Activated CD4-positive, CD25-positive, alpha-beta regulatory T cell treated with anti-CD3 and anti-CD28 coated beads, Interleukin-2, amount 50 U/mL, for 24 hours (primary cell): ENCODE results near the gene SLC29A1.

ENCODE experiments used
- ATAC-seq, 2 donors: fragments of 150-1000 bp; cut with Tn5 transposase; one replicate each; pipeline ENCODE4 v1.10.0; 2021; ENCODE audit warnings: mild to moderate bottlenecking in 1 of 2, moderate library complexity in 1 of 2

Gene SLC29A1

GRCh38 chr6:44256775-44257024, 33.3 kb downstream of the SLC29A1 start:
- ATAC-seq: peak; percentile 6

- peak; percentile 61 to 66 for ATAC-seq
Observed at GRCh38 chr6:44257025-44257752, 33.8 kb downstream of the SLC29A1 start, which contains the start of gene SLC35B2. TSS of gene SLC35B2 (minus strand) at chr6:44257528. CDS start at chr6:44257410, 118 bp downstream.

- ATAC-seq: no peak
Observed at GRCh38 chr6:44257753-44258324, 34.4 kb downstream of the SLC29A1 start.

- no peak for ATAC-seq
Observed at GRCh38 chr6:44258325-44258863, 35.0 kb downstream of the SLC29A1 start.

- no peak for ATAC-seq
Observed at GRCh38 chr6:44258921-44259320, 35.5 kb downstream of the SLC29A1 start.

GRCh38 chr6:44260011-44260410, 36.6 kb downstream of the SLC29A1 start:
- no peak for ATAC-seq

- ATAC-seq: no peak
Observed at GRCh38 chr6:44260451-44261297, 37.3 kb downstream of the SLC29A1 start.

GRCh38 chr6:44261581-44261980, 38.2 kb downstream of the SLC29A1 start:
- no peak for ATAC-seq

GRCh38 chr6:44262467-44263353, 39.3 kb downstream of the SLC29A1 start:
- peak; percentile 0 to 2 for ATAC-seq

- peak; percentile 21 to 26 for ATAC-seq
Observed at GRCh38 chr6:44263354-44264100, 40.1 kb downstream of the SLC29A1 start.

- ATAC-seq: peak; percentile 25 to 34
Observed at GRCh38 chr6:44264154-44265006, 41.0 kb downstream of the SLC29A1 start.

GRCh38 chr6:44265007-44265721, 41.8 kb downstream of the SLC29A1 start, which contains the start of gene NFKBIE:
TSS of gene NFKBIE (minus strand) at chr6:44265551. CDS start at chr6:44265346, 205 bp downstream.
- peak; percentile 61 to 65 for ATAC-seq

- no peak for ATAC-seq
Observed at GRCh38 chr6:44265722-44266233, 42.4 kb downstream of the SLC29A1 start.

GRCh38 chr6:44266347-44266746, 43.0 kb downstream of the SLC29A1 start:
- ATAC-seq: no peak

GRCh38 chr6:44267252-44267651, 43.9 kb downstream of the SLC29A1 start:
- ATAC-seq: no peak

- no peak for ATAC-seq
Observed at GRCh38 chr6:44268095-44268628, 44.8 kb downstream of the SLC29A1 start.

- peak in 1 of 2 donors; percentile 21 for ATAC-seq
Observed at GRCh38 chr6:44269178-44269920, 46.0 kb downstream of the SLC29A1 start.

- ATAC-seq: no peak
Observed at GRCh38 chr6:44269921-44270525, 46.6 kb downstream of the SLC29A1 start, which contains the start of gene TMEM151B. TSS of gene TMEM151B (plus strand) at chr6:44270450. CDS start at chr6:44270743, 293 bp downstream.
